Measurements from ENCODE around the gene STK32B. TPM values are rescaled to one million over a fixed set of nuclear protein-coding genes. Genes with fewer than 3 reads are reported as not detected.
A peak's percentile ranks its signal among the peaks of the same experiment; 100 is the strongest.

Gene STK32B
- total and polyA plus RNA-seq, 8 donors, result 0.61 to 5.5 (median 3.1) TPM

DNA sequence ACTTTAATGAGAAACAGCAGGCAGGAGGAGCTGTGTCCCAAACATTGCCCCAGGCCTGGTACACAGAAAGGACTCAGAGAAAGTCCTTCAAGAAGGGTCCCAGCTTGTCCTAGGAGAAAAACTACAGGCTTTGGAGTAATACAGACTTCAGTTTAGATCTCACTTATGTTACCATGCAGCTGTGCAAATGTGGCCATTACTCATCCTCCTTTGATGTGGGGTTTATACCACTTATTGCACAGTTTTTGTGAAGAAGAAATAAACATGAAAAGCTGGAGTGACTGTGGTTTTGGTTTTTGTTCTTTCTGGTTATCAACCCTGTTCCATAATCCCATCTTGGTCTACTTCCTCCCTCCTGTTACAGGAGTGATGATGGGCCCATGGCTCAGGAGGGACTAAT, 23.9 kb upstream of the STK32B start:
- intact Hi-C loops (cut with DNase I; ENCODE audit: low total_unique reads), result no loop called here
- peak in 1 of 2 donors; percentile 2 for DNase-seq
- Histone ChIP-seq H3K9me3 (no peaks in the 10 kb centered on the region), H3K27me3 (no peaks in the 10 kb centered on the region), H3K4me3 (no peak overlapping the region), H3K4me1 (no peaks in the 10 kb centered on the region), H3K27ac (no peak overlapping the region), H3K36me3 (no peaks in the 10 kb centered on the region)
- TF ChIP-seq POLR2AphosphoS5 (IDR thresholded peaks at IDR 0.05), result no peak
- TF ChIP-seq, protein P1, sequence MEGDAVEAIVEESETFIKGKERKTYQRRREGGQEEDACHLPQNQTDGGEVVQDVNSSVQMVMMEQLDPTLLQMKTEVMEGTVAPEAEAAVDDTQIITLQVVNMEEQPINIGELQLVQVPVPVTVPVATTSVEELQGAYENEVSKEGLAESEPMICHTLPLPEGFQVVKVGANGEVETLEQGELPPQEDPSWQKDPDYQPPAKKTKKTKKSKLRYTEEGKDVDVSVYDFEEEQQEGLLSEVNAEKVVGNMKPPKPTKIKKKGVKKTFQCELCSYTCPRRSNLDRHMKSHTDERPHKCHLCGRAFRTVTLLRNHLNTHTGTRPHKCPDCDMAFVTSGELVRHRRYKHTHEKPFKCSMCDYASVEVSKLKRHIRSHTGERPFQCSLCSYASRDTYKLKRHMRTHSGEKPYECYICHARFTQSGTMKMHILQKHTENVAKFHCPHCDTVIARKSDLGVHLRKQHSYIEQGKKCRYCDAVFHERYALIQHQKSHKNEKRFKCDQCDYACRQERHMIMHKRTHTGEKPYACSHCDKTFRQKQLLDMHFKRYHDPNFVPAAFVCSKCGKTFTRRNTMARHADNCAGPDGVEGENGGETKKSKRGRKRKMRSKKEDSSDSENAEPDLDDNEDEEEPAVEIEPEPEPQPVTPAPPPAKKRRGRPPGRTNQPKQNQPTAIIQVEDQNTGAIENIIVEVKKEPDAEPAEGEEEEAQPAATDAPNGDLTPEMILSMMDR (IDR thresholded peaks at IDR 0.05), result no peak
- no peak for TF ChIP-seq POLR2A (IDR thresholded peaks at IDR 0.05)
- no peak for TF ChIP-seq EP300 (IDR thresholded peaks at IDR 0.05)

DNA sequence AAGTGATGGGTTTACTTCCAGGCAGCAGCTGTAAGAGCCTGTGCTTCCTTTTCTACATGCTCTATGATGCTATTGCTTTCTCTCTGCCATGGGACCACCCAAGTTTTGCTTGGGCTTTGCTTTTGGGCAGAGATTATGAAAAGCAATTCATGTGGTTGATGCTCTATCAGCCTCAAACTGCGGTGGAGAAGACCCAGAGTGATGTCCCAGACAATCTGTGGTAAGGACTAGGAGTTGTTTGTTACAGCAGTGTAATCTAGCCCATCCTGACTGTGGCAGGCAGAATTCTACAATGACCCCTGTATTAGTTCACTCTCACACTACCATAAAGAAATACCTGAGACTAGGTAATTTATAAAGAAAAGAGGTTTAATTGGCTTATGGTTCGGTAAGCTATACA, 22.8 kb upstream of the STK32B start:
- no peak for TF ChIP-seq POLR2A (IDR thresholded peaks at IDR 0.05)
- TF ChIP-seq POLR2AphosphoS5 (IDR thresholded peaks at IDR 0.05), result no peak
- TF ChIP-seq, protein P1 (IDR thresholded peaks at IDR 0.05), result no peak
- no peak for TF ChIP-seq EP300 (IDR thresholded peaks at IDR 0.05)
- no peak overlapping the region for H3K27ac ChIP-seq
- WGBS, 5 donors, result 85 to 92% (median 85%) methylated on average over 2 of the region's 2 CpGs
- peaks cover 0 to 9% (median 3%) of the 10 kb centered on the region in 4 donors for H3K4me1 ChIP-seq
- H3K27me3 ChIP-seq, result no peaks in the 10 kb centered on the region
- no peaks in the 10 kb centered on the region for H3K36me3 ChIP-seq
- intact Hi-C loops (cut with DNase I; ENCODE audit: low total_unique reads), result no loop called here
- H3K4me3 ChIP-seq, result no peak overlapping the region
- H3K9me3 ChIP-seq, result no peaks in the 10 kb centered on the region
- DNase-seq, result no peak

DNA sequence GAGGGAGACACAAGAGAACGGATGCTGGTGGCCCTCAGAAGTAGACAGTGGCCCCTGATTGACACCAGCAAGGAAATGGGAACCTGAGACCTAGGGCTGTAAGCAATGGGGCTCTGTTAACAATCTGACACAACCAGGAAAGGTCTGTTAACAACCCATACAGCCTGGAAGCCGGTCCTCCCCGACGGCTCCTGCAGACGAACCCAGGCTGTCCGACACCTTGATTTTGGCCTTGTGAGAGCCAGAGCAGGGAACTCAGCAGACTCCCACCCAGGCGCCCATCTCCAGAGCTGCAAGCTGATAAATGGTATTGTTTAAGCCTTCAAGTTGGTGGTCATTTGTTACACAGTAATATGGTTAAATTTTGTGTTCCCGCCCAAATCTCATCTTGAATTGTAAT, 21.8 kb upstream of the STK32B start:
- TF ChIP-seq EP300 (IDR thresholded peaks at IDR 0.05) (no peak), POLR2A (IDR thresholded peaks at IDR 0.05) (no peak)
- TF ChIP-seq, protein P1 (IDR thresholded peaks at IDR 0.05), result no peak
- no peaks in the 10 kb centered on the region for H3K9me3 ChIP-seq
- intact Hi-C loops (cut with DNase I; ENCODE audit: low total_unique reads), result no loop called here
- peaks cover 0 to 19% (median 10%) of the 10 kb centered on the region in 4 donors for H3K4me1 ChIP-seq
- 85 to 91% (median 88%) methylated on average over 8 of the region's 8 CpGs for WGBS, 5 donors
- no peak overlapping the region for H3K4me3 ChIP-seq
- H3K27me3 ChIP-seq, result no peaks in the 10 kb centered on the region
- H3K36me3 ChIP-seq, result no peaks in the 10 kb centered on the region
- peak in 1 of 2 donors; percentile 13 for DNase-seq
- no peak overlapping the region for H3K27ac ChIP-seq

DNA sequence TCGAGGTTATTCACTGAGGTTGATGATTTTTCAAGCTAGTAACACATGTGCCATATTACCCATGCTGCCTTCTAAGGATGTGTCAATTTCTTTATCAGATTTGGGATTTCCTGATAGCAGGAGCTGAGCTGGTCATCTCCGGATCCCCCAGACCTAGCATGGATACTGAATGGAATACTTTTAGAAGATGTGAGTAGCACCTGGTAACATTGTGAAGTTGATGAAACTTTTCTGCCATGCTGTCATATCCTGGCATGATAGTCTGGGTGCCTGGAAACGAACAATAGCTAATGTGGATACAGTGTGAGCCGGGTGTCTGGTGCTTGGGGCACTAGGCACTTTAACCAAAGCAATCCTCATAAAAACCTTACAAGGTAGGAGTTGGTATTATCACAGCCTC, 21.1 kb upstream of the STK32B start:
- 68 to 84% (median 75%) methylated on average over 4 of the region's 4 CpGs for WGBS, 5 donors

More for the DNA sequence above, 21.1 kb upstream of the STK32B start:
- no peak overlapping the region for H3K4me3 ChIP-seq
- peaks cover 0 to 26% (median 14%) of the 10 kb centered on the region in 4 donors for H3K4me1 ChIP-seq
- no peaks in the 10 kb centered on the region for H3K27me3 ChIP-seq
- no peaks in the 10 kb centered on the region for H3K36me3 ChIP-seq
- H3K27ac ChIP-seq, result no peak overlapping the region
- intact Hi-C loops (cut with DNase I; ENCODE audit: low total_unique reads), result no loop called here
- DNase-seq, result no peak
- TF ChIP-seq POLR2A (IDR thresholded peaks at IDR 0.05) (no peak), EP300 (IDR thresholded peaks at IDR 0.05) (no peak), POLR2AphosphoS5 (IDR thresholded peaks at IDR 0.05) (no peak)
- TF ChIP-seq, protein P1 (IDR thresholded peaks at IDR 0.05), result no peak
- no peaks in the 10 kb centered on the region for H3K9me3 ChIP-seq

All from stomach (tissue), 9 donors.